Measurements from ENCODE around the gene AK9. TPM values are rescaled to one million over a fixed set of nuclear protein-coding genes. Genes with fewer than 3 reads are reported as not detected.

The AK9 gene
- total and polyA plus RNA-seq, 12 donors: 1.9 to 9.9 (median 5.4) TPM

DNA sequence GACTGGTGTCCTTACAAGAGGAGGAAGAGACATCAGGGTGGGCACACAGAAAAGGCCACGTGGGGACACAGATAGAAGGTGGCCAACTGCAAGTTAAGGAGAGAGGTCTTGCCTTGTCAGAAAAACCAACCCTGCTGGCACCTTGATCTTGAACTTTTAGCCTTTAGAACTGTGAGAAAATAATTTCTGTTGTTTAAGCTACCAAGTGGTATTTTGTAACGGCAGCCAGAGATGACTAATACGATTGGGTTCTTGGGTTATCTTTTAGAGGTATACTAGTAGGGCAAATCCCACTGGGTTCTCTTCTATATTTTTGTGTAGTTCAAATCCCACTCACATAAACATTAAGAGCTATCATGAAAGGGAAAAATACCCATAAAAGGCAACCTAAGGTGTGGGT is 176.1 kb downstream of the AK9 start:
- Histone ChIP-seq H3K4me3 (no peak overlapping the region), H3K4me1 (replicated peaks in 1 of 2) (peaks cover 0 to 7% of the 10 kb centered on the region in 2 donors), H3K36me3 (replicated peaks in 1 of 2) (no peaks in the 10 kb centered on the region), H3K27me3 (no peaks in the 10 kb centered on the region), H3K27ac (no peak overlapping the region), H3K9me3 (replicated peaks in 1 of 3) (no peaks in the 10 kb centered on the region)
- intact Hi-C loops (cut with DNase I): no loop called here
- TF ChIP-seq CTCF (IDR thresholded peaks at IDR 0.05): no peak
- no peak for TF ChIP-seq POLR2A (IDR thresholded peaks at IDR 0.05)
- WGBS, 4 donors: 82 to 86% (median 84%) methylated on average over 3 of the region's 3 CpGs
- no peak for DNase-seq

- no peak for DNase-seq
- Histone ChIP-seq H3K4me3 (no peak overlapping the region), H3K9me3 (replicated peaks in 1 of 3) (no peaks in the 10 kb centered on the region), H3K27me3 (no peaks in the 10 kb centered on the region), H3K4me1 (replicated peaks in 1 of 2) (peaks cover 0 to 7% of the 10 kb centered on the region in 2 donors), H3K27ac (no peak overlapping the region), H3K36me3 (replicated peaks in 1 of 2) (no peaks in the 10 kb centered on the region)
- no peak for TF ChIP-seq CTCF (IDR thresholded peaks at IDR 0.05)
- TF ChIP-seq POLR2A (IDR thresholded peaks at IDR 0.05): no peak
- intact Hi-C loops (cut with DNase I): no loop called here
- 66 to 89% (median 80%) methylated on average over 2 of the region's 2 CpGs for WGBS, 4 donors
Measured at GRCh38 chr6:109513571-109514071, 177.4 kb downstream of the AK9 start.

DNA sequence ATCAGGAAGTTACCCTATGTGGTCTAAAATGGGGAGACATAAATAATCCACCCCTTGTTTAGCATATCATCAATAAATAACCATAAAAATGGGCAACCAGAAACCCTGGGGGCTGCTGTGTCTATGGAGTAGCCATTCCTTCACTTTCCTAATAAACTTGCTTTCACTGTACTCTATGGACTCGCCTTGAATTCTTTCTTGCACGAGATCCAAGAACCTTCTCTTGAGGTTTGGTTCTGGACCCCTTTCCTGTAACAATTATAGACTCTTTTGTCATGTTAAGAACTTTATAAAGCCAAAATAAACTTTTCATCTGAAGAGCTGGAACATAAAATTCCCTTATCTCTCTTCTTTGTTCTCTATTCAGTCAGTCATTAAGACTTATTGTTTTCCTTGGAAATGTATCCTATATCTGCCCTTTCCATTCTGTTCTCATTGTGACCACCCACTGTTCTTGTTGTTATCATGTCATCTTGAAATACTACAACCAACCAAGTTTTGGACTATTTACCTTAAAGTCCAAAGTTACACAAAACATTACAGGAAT is 178.7 kb downstream of the AK9 start:
- no peak for DNase-seq
- H3K27ac ChIP-seq: no peak overlapping the region
- no peak overlapping the region for H3K4me3 ChIP-seq
- H3K4me1 ChIP-seq (replicated peaks in 1 of 2): peaks cover 0 to 7% of the 10 kb centered on the region in 2 donors
- intact Hi-C loops (cut with DNase I): no loop called here
- 54 to 77% (median 66%) methylated on average over 2 of the region's 2 CpGs for WGBS, 4 donors
- H3K36me3 ChIP-seq (replicated peaks in 1 of 2): no peaks in the 10 kb centered on the region
- no peaks in the 10 kb centered on the region for H3K9me3 ChIP-seq (replicated peaks in 1 of 3)
- no peak for TF ChIP-seq CTCF (IDR thresholded peaks at IDR 0.05)
- TF ChIP-seq POLR2A (IDR thresholded peaks at IDR 0.05): no peak
- H3K27me3 ChIP-seq: no peaks in the 10 kb centered on the region

DNA sequence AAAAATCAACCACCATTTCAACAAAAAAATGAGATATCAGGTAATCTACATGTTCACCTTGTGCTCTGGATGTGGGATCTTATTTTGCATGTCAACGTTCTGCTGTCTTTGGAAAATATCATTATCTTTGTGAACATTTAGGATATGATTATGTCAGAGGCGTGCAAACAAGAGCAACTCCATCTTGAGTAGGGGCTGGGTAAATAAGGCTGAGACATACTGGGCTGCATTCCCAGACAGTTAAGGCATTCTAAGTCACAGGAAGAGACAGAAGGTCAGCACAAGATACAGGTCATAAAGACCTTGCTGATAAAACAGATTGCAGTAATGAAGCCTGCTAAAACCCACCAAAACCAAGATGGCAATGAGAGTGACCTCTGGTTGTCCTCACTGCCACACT is 179.2 kb downstream of the AK9 start:
- WGBS, 4 donors: 63 to 74% (median 73%) methylated on average over 2 of the region's 2 CpGs
- no peak for DNase-seq
- Histone ChIP-seq H3K27me3 (no peaks in the 10 kb centered on the region), H3K4me3 (no peak overlapping the region), H3K9me3 (replicated peaks in 1 of 3) (no peaks in the 10 kb centered on the region), H3K36me3 (replicated peaks in 1 of 2) (no peaks in the 10 kb centered on the region), H3K27ac (no peak overlapping the region), H3K4me1 (replicated peaks in 1 of 2) (peaks cover 0 to 7% of the 10 kb centered on the region in 2 donors)
- intact Hi-C loops (cut with DNase I): no loop called here
- no peak for TF ChIP-seq CTCF (IDR thresholded peaks at IDR 0.05)
